GM12801 (cell line): ENCODE data around the gene COL19A1.

Experiments
- CTCF ChIP-seq: IDR thresholded peaks from one replicate; pipeline ENCODE4 v1.5.1; 2011; ENCODE audit warnings: control low read depth; ENCODE audit not compliant: insufficient read length; ENCODE audit errors: extremely low read depth

The COL19A1 gene

DNA sequence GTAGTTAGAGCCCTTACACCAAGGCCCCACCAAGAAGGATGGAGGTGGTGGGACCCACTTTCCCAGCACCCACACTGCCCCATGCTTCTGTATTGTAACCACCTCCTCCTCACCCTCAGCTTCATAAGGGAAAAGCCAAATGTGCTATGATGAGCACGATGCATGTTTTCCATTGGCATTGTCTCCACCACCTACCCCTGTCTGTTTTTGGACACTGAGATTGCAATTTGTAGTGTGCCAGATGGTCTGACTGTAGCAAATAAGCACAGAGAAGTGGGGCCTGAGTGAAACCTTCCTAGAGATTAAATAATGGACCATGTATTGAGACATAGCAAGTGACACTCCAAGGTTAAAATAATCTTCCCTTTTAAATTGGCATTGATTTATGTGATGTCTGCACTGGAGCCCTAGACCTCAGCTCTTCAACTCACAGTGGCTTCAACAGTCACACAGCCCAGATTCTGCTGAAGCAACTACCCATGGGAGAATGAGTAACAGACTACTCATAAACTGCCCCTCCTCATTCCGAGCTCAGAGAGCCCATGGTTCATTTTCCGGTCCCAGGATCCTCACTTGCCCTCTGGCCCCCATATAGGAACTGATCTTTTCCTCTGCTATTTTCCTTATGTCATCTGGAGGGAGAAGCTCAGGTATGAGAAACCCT lies 258.7 kb downstream of the COL19A1 start:
- no peak for TF ChIP-seq CTCF

DNA sequence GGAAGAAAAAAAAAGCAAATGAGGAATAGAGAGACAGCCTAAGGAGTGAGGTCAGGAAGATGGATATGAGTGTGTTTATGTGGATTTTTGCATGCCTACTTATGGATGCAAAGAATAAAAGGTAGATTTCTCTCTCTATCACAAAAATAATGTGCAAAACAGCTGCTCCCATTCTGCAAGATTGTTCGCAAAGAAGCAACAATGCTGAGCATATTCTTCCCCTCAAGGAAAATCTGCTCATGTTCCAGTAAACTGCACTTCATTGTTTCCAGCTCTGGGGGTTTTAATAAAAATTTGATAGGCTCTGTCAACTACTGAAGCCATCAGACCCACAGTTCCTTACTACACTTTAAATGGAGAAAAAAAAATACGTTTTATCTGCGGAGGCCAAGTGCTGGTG lies 259.2 kb downstream of the COL19A1 start:
- TF ChIP-seq CTCF, result no peak

DNA sequence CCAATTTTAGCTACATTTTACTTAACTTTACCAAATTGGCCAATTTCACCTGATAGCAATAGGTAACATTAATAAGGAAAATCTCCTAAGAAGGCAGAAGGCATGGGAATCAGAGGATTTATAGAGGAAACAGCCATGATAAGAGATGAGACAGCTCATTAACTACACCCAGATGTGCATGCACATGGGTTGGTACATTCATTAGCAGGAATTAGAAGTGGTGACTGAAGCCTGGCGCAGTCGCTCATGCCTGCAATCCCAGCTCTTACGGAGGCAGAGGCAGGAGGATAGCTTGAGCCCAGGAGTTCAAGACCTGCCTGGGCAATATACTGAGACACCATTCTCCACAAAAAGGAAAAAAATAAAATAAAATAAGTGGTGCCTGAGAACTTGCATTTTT lies 263.0 kb downstream of the COL19A1 start:
- TF ChIP-seq CTCF, result no peak

GRCh38 chr6:70130865-70131264 lies 264.5 kb downstream of the COL19A1 start:
- no peak for TF ChIP-seq CTCF

GRCh38 chr6:70131528-70131927 lies 265.2 kb downstream of the COL19A1 start:
- TF ChIP-seq CTCF, result no peak

DNA sequence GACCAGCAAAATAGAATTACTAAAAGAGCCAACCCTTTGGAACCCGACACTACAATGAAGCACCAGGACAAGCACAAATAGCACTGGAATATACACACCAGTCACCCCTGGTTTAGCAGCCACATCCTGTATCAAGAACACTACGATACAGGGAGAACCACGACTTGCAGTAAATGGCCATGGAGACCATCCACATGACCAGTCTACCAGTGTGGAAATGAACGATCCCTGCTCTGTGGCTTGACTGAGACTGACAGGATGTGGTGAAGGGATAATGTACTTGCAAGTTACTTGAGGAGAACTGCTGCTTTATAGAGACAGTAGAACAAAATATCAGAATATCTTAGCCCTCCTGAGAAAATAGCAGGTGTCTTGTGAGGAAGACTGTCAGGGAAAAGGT lies 266.9 kb downstream of the COL19A1 start:
- TF ChIP-seq CTCF, result no peak

- no peak for TF ChIP-seq CTCF
Observed at GRCh38 chr6:70134542-70134941, 268.2 kb downstream of the COL19A1 start.
